Measurements from ENCODE around the gene RASSF4.

The RASSF4 gene

GRCh38 chr10:44928462-44928861 lies 31.1 kb upstream of the RASSF4 start:
- no peak for DNase-seq

- no peak for DNase-seq
Observed at GRCh38 chr10:44929356-44930255, 30.0 kb upstream of the RASSF4 start.

GRCh38 chr10:44930904-44931620 lies 28.5 kb upstream of the RASSF4 start:
- DNase-seq: no peak

- no peak for DNase-seq
Observed at GRCh38 chr10:44931621-44932516, 27.7 kb upstream of the RASSF4 start.

- DNase-seq: peak; percentile 97
Observed at GRCh38 chr10:44932517-44933450, 26.8 kb upstream of the RASSF4 start.

- no peak for DNase-seq
Observed at GRCh38 chr10:44933451-44934321, 25.9 kb upstream of the RASSF4 start.

GRCh38 chr10:44934416-44935200 lies 25.0 kb upstream of the RASSF4 start:
- DNase-seq: no peak

- no peak for DNase-seq
Observed at GRCh38 chr10:44935201-44935965, 24.2 kb upstream of the RASSF4 start.

- DNase-seq: no peak
Observed at GRCh38 chr10:44935966-44936295, 23.7 kb upstream of the RASSF4 start.

GRCh38 chr10:44936314-44936975 lies 23.2 kb upstream of the RASSF4 start:
- no peak for DNase-seq

GRCh38 chr10:44937196-44938005 lies 22.2 kb upstream of the RASSF4 start:
- no peak for DNase-seq

- DNase-seq: no peak
Observed at GRCh38 chr10:44938956-44939355, 20.6 kb upstream of the RASSF4 start.

GRCh38 chr10:44939691-44940401 lies 19.8 kb upstream of the RASSF4 start:
- no peak for DNase-seq

GRCh38 chr10:44944354-44944753 lies 15.2 kb upstream of the RASSF4 start:
- no peak for DNase-seq

GRCh38 chr10:44946205-44946604 lies 13.4 kb upstream of the RASSF4 start:
- DNase-seq: no peak

- DNase-seq: no peak
Observed at GRCh38 chr10:44947371-44948152, 12.0 kb upstream of the RASSF4 start.

Data from activated CD8-positive, alpha-beta memory T cell treated with anti-CD3 and anti-CD28 coated beads, Interleukin-2, amount 50 U/mL, for 48 hours (primary cell).